Stimulated activated CD4-positive, alpha-beta T cell treated with anti-CD3 and anti-CD28 coated beads, TNF-alpha, amount 100 ng/mL, for 24 hours (primary cell): ENCODE data around the gene UBTF.

Experiments
- DNase-seq, 3 experiments: peaks; one replicate each; pipeline ENCODE4 v3.0.0-alpha.2; 2020; ENCODE audit warnings: low read depth in 3 of 3

The UBTF gene

DNA sequence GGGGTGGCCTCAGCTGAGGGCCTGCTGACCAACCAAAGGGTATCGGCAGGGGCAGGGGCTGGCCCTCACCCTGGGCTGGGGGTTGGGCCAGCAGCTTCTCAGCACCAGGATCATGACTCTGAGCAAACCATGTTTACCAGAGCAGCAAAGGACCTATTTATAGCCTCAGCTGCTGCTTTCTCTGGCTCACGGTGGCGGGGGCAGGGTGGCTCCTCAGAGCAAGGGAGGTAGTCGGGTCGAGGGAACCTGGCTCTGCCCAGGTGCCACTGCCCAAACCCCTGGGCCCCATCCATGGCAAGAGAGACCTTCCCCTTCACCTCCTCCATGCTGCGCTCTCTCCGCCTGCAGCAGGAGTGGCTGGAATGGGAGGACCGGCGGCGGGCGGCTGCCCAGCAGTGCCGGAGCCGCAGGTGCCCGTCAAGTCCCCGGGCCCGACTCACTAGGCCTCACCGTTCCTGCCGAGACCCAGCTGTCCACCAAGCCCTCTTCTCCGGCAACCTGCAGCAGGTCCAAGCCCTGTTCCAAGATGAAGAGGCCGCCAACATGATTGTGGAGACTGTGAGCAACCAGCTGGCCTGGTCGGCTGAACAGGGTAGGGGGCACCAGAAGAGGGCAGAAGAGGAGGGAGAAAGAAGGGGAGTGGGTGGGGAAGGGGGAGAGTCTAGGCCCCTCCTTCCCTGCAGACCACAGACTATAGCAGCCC lies 48.8 kb downstream of the UBTF start, which contains the start of gene ASB16:
Gene ASB16 (plus strand): TSS at position 206 of the 703 bp plus-strand sequence. CDS start 86 bp downstream, at position 292.
- DNase-seq: no peak

DNA sequence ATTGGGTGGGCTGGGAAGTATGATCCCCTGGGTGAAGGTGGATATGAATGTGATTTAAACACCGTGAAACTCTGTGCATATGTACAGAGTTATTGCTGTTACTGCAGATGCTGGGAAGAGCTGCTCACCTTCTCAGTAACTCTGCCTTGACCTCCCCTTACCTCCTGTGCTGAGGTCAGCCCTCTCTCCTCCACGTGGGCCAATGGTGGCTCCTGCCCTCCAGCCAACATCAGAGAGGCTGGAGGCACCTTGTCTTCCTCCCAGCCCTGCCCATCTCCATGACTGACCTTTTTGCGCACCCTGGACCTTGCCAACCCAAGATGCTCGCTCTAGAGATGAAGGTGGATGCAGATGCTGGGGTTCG lies 49.4 kb downstream of the UBTF start:
- no peak for DNase-seq

DNA sequence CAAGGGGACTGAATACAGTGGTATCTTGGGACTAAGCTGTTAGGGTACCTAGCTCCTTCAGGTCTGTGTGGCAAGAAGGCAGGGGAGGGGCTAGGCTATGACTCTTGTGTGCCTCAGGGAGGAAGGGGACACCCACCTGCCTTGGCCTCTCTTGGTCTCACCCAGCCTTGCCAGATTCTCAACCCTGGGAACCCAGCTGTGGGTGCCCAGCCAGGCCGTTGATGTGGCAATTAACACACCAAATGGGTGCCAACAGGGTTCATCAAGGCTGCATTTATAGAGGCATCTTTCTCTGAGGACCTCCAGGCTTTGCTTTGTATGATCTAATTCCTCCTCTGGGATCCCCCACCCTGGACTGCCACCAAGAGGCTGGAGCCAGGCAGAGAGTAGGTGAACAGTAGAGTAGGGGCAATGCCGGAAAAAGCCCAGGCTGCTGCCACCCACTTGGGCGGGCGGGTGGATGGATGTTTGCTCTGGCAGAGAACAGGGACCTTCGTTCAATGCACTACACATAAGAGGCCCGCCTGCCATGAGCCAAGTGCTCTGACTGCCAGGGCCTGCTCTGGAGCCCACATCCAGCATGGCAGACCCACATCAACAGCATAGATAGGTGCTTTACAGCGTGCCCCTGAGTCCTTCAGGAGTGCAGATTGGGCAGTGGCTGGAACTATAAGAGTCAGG lies 52.2 kb downstream of the UBTF start:
- no peak for DNase-seq

DNA sequence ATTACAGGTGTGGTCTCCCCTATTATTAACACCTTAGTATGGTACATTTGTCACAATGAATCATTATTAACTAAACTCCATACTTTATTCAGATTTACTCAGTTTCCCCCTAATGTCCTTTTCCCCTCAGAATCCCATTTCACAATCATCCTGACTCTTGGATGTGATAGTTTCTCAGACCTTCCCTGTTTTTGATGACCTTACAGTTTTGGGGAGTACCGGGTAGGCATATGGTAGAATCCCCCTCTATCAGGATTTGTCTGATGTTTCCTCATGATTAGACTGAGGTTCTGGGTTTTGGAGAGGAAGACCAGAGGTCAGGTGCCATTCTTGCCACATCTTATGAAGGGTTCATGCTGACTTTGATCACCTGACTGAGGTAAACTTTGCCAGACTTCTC lies 55.0 kb downstream of the UBTF start:
- no peak for DNase-seq

DNA sequence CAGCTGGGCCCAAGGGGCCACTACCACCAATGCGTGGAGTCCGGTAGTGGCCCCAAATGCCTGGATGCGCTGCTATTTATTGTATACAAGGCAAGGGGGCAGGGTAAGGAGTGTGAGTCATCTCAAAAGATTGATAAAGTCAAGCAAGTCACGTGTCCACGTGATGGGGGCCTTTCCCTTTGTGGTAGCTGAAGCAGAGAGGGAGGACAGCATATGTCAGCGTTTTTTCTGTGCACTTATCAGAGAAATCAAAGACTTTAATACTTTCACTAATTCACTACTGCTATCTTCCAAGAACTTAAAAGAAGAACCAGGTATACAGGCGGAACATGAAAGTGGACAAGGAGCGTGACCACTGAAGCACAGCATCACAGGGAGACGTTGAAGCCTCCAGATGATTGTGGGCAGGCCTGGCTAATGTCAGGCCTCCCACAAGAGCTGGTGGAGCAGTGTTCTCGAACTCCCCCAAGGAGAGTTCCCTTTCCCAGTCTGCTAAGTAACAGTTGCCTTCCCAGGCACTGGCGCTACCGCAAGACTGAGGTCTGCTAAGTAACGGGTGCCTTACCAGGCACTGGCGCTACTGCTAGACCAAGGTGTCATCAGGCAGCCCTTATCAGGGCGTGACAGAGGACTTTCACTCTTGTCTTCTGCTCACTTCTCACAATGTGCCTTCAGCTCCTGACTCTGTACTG lies 59.8 kb downstream of the UBTF start:
- DNase-seq: no peak

DNA sequence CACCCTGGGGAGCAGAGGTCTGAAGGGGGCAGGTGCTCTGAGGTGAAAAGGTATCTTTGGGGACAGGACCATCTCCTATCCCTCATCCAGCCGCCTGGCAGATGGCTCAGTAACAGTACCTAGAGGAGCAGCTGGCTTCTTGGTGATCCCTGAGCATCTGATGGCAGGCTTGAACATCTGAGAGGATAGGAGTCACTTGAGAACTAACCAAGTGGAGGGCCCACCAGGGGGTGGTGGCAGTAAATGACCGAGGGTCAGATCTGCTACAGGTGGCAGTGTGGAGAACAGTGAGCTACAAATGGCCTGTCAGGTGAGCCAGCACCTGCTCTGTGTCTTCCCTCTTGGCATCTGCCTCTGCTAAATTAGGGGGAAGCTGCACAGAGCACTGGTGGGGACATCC lies 64.0 kb downstream of the UBTF start:
- DNase-seq: no peak
